Activated T-cell treated with anti-CD3 and anti-CD28 coated beads, Interleukin-2, amount 50 U/mL, for 48 hours (primary cell): Measurements from ENCODE around the gene C1orf159.
A peak's percentile ranks its signal among the peaks of the same experiment; 100 is the strongest.

ENCODE experiments used
- DNase-seq, 2 experiments: peaks; one replicate each; pipeline ENCODE4 v3.0.0-alpha.2; 2020

C1orf159 gene

DNA sequence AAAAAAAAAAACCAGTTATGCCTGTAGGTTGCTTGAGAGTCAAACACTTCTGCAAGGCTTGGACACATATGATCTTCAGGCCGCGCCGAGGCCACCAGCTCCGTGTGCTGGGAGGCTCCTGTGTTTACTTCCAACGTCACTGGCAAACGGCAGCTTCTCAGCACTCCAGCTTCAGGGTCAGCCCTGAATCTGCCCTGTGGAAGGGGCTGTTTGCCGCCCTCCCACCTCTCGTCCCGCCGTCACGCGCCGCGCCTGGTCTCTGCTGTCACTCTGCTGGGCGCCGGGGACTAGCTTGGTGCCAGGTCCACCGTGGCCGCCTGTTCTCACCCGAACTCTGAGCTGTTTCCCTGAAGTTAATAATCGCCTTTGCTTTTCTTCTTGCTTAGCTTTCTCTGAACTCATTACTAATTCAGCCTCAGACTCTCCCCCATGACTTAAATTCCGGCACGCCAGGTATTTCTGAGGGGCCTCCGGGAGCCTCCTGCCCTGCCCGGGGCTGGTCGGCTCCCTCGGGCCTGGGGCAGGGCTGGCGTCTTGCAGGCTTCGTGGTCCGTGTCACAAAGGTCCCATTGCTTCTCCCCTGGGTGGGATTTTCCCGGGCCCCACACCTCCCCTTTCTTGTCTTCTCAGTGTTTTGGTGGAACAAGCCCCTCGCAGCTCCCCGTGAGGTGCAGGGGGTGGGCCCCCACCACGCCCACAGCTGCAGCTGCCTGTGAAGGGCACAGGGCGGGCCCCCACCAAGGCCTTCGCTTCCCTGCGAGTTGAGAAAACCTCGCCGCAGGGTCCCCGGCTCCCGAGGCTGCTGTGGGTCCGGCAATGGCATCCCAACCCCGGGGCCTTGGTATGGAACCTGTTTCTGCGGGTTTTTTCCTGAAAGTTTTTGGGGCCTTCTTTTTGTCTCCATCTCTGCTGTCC lies 14.6 kb upstream of the C1orf159 start:
- no peak for DNase-seq

DNA sequence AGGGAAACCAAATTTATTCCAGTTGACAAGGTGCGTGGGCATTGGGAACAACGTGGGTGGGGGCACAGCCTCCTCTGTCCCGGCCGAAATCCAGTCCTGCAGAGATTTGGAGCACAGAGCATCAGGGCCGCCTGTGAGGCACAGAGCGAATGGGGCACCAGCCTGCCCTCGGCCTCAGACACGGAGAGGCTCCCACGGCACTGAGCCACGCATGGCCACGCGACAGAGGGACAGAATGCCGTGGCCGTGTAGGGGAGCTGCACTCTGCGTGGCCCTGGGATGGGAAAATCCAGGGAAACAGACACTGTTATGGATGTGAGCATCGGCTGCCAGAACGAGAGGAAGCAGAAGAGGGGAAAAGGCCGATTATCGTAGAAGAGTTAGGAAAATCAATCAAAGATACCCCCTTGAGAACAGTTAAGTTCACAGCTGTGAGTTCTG lies 13.5 kb upstream of the C1orf159 start:
- DNase-seq: no peak

DNA sequence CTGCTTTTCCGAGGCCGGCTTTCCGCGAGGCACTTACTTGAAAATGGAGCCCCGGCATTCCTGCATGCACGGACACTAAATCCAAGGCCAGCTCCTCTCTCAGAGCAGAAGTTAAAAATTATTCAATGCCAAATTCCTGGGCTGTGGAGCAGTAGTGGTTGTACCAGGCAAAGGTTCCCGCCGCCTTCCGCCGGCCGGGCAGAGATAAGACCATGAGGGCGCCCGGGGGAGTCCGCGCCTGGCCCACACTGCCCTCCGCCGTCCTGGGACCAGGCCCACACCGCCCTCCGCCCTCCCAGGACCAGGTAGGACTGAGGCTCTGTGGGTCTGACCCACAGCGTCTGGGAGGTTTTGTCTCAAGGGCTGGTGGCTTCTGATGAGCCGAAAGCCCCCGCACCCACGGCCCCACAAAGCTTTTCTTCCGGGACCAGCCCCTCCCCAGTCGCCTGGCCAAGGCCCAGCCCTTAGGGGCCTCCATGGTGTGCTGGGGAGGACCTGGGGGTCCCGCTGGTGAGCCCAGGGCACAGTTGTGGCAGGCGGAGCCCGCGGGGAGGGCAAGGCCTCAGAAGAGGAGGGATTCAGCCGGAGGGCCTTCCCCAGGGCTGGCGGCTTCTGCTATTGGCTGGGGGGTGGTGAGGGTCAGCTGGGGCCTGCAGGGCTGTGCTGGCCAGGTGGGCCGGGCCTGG lies 12.7 kb upstream of the C1orf159 start:
- DNase-seq: no peak

DNA sequence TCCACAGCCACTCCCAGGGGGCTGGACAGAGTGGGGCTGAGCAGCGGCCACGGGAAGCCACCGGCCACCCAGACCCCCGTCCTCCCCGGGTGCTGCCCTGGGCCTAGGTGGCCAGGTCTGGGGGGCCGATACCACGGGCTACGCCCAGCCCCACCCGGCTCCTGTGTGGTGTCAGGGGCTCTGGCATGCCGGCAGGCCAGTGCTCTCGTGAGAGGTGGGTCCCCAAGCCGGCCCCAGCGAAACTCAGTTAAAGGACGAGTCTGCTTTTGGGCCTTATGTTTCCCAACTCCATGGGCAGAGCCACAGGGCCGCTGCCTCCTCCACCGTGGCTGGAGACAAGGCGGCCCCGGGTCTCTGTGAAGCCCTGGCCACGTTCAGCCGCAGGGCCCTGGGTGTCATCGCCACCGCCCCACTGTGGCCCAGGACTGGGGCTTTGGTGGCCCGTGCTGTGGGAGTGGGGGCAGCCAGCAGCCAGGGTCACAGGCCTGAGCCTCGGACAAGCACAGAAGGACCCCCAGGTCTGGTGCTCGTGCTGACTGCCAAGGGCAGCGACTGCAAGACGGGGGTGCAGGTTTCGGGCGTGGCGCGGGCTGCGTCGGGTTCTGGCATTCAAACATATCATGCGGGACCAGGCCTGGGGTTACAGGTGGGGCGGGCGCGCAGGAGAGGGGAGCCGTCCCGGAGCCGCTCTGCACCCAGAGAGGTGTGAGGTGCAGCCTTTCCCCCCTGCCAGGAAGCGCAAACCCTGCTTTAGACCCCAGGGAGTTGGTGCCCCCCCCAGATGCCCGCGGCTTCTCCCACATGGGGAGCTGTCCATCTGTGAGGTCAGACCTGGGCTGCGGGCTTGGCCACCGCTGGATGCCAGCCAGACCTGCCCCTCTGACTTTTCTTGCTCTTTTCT lies 11.9 kb upstream of the C1orf159 start:
- DNase-seq: no peak

DNA sequence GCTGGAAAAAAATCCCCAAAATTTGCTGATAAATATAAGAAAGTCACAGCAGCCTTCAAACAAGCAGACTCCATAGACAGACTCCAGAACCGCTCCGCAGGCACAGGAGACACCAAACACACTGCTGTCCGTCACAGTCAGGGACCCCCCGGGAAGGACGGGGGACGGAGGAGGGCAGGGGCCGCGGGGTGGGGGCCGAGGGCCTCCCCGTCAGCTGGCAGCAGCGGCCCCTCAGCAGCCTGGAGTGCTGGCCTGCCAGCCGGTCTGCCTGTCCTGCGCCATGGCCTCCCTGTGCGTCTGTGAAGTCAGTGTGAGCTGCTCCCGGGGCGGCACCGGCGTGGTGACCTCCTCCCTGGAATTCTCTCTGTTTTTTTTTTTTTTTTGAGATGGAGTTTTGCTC lies 10.1 kb upstream of the C1orf159 start:
- DNase-seq: no peak

DNA sequence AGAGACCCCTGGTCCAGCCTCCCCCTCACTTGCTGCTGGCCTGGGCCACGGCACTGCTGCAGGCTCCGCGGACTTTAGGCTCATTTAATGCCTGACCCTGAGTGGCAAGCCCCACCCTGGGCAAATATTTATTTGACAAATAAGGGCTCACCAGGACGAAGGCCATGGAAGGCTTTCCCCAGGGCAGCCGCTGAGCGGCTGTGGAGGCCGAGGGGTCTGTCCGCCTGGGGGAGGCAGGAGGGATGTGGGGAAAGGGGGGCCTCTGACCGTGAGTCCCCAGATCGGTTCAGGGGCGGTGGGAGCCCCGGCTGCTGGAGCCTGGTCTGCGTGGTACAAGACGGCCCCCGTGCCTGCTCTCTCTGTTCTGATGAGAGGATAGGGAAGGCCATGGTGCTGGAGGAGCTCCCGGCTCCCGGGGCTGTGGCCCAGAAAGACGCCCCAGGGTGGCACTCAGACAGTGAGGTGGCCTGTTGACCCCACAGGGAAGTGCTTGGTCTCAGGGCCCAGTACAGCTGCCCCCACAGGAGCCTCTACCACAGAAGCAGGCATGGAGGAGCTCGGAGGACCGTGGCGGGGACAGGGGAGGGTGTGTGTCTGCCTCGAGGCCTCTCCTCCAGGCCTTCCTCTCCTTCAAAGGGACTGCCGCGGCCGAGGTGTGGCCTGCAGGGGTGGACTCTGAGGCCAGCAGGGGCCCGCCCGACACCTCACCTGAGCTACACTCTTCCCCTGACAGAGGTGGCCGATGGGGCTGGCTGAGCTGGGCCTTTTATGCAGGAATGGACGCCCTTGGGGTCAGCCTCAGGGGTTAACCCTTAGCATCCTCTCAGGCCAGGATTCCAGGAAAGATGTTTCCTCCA lies 9.1 kb upstream of the C1orf159 start:
- DNase-seq: no peak

DNA sequence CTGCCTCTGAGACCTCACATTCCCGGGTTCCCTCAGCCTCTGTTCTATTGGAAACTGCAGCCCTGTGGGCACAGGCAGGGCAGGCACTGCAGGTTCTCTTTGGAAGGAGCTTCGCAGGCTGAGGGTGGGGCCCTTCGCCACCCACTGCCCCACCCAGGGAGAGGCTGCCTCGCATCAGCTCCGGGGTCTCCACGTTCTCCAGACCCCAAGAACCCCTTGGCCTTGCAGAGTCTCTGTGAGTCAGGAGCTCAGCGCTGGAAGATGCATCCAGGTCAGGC lies 8.6 kb upstream of the C1orf159 start:
- no peak for DNase-seq

DNA sequence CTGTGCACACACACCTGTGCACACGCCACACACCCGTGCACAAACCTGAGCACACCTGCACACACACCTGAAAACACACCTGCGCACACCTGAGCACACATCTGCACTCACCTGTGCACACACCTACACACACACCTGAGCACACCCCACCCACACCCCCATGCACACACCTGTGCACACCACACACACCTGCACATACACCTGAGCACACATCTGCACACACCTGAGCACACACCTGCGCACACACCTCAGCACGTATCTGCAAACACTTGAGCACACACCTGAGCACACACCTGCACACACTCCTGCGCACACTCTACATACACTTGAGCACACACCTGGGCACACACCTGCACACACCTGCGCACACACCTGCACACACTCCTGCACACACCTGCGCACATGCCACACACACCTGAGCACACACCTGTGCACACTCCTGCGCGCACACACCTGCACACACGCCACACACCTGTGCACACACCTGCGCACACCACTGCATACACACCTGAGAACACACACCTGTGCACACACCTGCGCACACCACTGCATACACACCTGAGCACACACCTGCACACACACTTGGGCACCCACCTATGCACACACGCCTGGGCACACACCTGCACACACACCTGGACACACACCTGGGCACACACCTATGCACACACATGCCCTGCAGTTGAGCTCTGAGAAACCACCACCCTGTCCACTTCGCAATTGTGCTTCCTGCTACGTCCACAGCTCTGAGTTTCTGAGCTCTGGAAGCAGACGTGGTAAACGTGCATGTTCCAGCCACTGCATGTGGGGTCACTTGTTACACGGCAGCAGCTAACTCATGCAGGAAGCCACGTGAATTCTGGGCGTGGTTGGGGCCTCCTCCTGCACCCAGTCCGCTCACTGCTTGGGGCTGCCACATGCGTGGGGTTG lies 8.0 kb upstream of the C1orf159 start:
- no peak for DNase-seq

DNA sequence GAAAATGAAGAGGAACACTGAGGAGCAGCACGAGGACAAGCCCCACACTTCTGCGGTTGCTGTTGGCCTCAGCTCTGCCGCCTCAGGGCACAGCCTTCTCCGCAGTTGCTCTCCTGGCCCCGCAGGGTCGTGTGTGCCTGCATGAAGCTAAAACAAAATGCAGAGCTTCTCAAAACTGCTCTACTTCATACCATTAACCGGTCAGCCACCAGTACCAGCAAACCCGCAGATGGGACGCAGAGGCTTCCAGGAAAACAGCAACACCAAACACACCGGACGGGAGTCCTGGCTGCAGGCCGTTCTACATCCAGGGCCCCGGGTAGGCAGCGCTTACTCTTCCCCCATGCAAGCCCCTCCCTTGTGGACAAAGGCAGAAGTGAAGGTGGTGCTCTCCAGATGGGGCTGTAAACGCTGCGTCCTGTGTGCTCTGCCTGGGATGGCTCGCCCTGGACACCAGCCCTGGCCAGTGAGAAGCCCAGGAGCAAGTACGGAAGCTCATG lies 7.1 kb upstream of the C1orf159 start:
- no peak for DNase-seq

DNA sequence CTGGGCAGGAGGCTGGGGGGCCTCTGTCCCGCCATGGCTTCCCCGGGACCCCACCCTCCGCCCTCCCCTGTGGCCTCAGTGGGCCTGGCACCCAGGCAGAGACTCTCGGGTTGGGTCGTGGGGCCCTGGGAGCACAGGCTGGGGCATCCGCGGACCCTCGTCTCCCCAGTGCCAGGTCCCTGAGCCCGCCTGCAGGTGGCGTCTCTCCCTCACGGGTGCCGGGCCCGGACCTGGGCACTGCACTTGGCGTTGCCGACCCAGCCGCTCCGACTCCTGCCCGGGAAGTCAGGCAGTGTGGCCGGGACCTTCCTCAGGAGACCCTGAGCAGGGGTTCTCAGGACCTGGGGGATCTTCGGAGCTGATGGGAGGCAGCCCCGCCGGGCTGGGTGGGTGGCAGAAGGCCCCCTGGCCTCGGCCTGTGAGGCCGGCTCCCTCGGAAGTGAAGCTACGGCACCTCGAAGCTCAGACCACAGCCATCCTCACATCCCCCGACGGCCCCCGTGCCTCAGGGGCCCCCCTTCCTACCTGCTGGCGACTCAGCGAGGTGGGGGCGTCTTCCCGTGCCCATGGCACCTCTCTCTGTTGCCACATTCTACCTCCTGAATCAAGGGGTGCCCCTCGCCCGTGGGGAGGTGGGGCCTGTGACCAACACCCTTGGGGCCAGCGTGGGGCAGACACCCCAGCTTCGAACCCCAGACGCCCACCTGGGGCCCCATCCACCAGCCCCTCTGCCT lies 6.4 kb upstream of the C1orf159 start:
- peak; percentile 90 to 92 for DNase-seq

DNA sequence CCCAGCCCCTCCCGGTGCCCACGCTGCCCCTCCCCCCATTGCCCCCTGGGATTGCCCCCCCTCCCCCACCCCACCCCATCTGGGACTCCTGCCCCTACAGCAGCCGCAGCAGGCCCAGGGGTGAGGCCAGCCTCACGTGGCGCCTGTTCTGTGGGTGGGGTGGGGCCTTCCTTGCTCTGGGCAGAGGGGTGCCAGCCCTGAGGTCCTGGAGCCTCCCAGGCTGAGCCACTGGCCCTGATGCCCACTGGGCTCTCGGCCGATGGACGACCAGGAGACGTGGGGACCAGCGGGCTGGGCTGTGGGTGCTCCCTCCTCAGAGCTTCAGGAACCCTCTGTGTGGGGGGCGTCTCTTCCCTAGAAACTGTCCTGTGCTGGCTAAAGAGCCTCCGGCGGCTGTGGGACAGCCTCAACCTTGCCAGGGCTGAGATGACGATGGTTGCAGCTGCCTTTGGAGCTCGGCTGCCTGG lies 5.8 kb upstream of the C1orf159 start:
- no peak for DNase-seq

DNA sequence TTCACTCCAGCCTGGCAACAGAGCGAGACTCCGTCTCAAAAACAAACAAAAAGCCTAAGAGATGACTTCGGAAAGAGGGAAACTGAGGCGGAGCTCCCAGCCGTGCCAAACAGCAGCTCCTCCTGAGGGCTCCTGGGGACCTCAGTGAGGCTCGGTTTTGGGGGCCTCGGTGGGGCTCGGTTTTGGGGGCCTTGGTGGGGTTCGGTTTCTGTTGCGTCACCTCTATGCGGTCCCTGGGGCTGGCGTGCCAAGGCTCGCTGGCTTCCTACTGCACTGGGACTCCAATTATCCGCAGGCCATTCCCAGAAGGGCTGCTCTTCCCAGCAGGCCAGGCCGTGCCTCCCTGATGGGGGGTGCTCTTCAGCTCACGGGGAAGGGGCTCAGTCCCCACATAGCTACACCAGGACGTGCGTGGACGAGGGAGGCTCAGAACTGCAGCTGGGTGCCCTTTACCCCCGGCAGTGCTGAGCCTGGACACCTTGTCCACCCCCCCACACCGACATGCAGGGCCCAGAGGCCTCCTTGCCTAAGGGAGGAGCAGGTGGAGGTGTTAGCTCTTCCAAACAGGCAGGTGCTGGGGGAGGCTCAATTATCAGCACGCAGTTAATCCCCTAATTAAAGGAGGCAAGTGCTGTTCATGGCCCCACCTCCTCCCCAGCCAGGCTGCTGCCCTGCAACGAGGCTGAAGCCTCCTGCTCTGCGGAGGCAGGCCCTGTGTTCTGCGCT lies 5.1 kb upstream of the C1orf159 start:
- no peak for DNase-seq

DNA sequence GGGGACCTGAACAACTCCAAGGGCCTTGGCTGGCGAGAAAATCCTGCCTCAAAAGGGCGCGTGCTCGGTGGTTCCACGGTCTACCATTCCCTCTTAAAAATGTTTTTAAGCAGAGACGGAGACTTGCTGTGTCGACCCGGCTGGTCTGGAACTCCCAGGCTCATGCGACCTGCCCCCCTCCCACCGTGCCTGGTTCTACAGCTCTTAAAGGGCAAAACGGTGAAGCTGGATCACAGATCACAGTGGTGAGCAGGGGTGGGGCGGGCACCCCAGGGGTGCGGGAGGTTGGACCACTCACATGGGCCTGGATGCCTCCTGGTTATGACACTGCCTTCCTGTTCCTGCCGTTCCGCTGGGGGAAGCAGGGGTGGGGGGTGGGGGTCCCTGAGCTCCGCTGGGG lies 4.2 kb upstream of the C1orf159 start:
- no peak for DNase-seq

DNA sequence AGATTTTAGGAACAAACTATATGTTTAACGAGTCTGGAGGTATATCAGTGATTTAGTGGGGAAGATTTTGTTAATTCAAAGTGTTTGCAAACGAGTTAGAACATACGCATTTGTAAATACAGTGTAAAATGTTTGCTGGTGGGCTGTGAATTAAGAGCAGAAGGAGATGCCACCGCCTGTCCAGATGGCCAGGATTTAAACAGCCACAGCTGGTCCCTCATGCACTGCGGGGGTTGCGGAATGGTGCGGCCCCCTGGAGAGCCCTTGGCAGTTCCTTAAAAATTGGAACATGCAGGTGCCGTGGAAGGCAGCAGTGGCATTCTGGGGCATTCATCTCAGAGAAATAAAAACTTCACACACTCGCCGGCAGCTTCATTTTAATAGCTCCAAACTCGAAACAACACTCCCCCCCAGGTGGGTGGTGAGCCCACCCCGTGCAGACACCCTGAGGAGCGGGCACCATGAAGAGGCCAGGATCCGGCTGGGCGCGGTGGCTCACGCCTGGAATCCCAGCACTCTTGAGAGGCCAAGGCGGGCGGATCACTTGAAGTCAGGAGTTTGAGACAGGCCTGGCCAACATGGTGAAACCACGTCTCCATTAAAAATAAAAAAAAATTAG lies 3.5 kb upstream of the C1orf159 start:
- no peak for DNase-seq

DNA sequence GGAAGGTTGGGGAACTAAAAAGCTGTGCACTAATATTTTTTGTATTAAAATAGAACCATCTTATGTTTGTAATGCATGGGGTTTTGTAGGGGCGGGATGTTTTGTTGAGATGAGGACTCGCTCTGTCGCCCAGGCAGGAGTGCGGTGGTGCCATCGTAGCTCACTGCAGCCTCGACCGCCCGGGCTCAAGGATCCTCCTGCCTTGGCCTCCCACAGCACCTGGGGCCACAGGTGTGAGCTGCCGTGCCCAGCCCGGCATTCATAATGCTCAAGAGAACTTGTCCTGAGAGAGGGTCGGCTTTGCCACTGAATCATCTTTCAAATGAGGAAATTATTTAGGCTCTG lies 3.0 kb upstream of the C1orf159 start:
- DNase-seq: no peak

DNA sequence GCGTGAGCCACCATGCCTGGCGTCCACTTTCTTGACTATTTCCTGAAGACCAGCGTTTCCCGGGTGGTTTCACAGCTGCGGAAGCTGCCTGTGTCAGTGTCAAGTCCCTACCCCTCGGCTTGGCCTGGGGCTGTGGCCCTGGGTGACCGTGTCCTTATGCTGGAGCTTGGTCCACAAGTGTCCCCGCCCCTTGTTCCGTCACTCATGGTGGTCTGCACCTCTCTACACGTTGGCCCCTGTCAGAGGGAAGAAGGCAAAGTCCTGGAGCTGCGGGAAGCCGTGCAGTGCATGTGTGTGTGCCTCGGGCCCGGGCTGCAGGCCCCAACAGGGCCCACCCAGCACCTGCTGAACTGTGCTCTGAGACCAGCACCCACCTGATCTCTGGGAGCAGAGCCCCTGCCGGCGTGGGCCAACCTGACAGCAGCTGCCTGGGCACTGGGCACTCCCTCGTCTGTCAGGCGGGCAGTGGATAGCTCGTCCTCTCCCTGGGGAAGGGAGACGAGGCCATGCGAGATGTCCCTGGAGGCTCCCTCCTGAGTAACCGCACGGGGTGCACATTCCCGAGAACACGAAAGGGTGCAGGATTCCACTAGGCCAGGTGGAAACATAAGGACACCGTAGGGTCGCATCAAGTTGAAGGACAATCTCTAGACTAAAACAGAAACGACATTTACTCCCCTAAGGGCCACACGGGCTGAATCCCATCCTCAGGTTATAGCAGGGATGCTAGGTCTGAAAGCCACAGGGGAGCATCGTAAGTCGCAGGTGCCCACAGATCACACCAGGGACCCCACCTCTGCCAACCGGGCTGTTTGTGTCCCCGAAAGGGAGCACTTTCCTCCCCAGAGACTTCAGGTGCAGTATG lies 2.4 kb upstream of the C1orf159 start:
- no peak for DNase-seq

DNA sequence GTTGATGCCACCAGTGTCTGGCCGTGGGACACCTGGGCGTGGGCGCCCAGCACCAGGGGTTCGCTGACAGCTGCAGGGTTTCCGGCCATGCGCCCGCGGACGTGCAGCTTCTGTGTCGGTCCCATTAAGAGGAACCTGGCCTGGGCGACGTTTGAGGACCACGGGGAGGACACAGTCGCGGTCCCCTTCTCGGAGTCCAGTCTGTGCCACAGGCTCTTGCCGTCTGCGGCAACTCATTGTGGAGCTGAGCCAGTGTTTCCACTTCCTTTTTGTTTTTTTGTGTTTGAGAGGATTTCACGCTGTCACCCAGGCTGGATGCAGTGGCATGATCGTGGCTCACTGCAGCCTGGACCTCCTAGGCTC lies 1.6 kb upstream of the C1orf159 start:
- DNase-seq: no peak
